DOHH2 (cell line): ENCODE measurements around the gene SENP5.
"Not testable (repeated sequence)": the region's sequence is repeated elsewhere in the genome, so short reads cannot be mapped to it uniquely, and the experiment has no call there.

ENCODE experiments used
- H3F3A ChIP-seq: fragments of 200-600 bp; sonication (generic), shearing (Covaris generic); 2 replicates; pipeline ENCODE4 v1.6.0; 2016; ENCODE audit warnings: antibody characterized with exemption, mild to moderate bottlenecking; ENCODE audit not compliant: control insufficient read depth, insufficient read depth
- H3K27ac ChIP-seq: fragments of 200-600 bp; sonication (generic); 2 replicates; pipeline ENCODE4 v1.5.1; 2014; ENCODE audit warnings: low read depth, mild to moderate bottlenecking, low read length, moderate library complexity
- H3K27me3 ChIP-seq: fragments of 200-600 bp; sonication (generic); 2 replicates; pipeline ENCODE4 v1.6.1; 2014; ENCODE audit warnings: mild to moderate bottlenecking, low read length, mixed read lengths; ENCODE audit not compliant: control insufficient read depth
- H3K36me3 ChIP-seq: fragments of 200-600 bp; sonication (generic); 2 replicates; pipeline ENCODE4 v1.6.1; 2014; ENCODE audit warnings: mild to moderate bottlenecking, low read length, moderate library complexity, mixed read lengths; ENCODE audit not compliant: control insufficient read depth
- H3K4me1 ChIP-seq: fragments of 200-600 bp; sonication (generic); 2 replicates; pipeline ENCODE4 v1.6.1; 2014; ENCODE audit warnings: mild to moderate bottlenecking, low read length, mixed read lengths; ENCODE audit not compliant: control insufficient read depth
- H3K4me2 ChIP-seq: fragments of 200-600 bp; sonication (generic); 2 replicates; pipeline ENCODE4 v1.6.0; 2014; ENCODE audit warnings: mild to moderate bottlenecking, low read length, moderate library complexity
- H3K4me3 ChIP-seq: fragments of 200-600 bp; sonication (generic); 2 replicates; pipeline ENCODE4 v1.5.1; 2014; ENCODE audit warnings: mild to moderate bottlenecking, low read length, mixed read lengths
- H3K79me2 ChIP-seq: fragments of 200-600 bp; sonication (generic); 2 replicates; pipeline ENCODE4 v1.6.1; 2014; ENCODE audit warnings: mild to moderate bottlenecking, low read length, mixed read lengths; ENCODE audit not compliant: control insufficient read depth
- H3K9me2 ChIP-seq: fragments of 200-600 bp; sonication (generic); replicated peaks from 2 replicates; pipeline ENCODE4 v1.6.1; 2014; ENCODE audit warnings: mild to moderate bottlenecking, low read length, mixed read lengths; ENCODE audit not compliant: control insufficient read depth
- H3K9me3 ChIP-seq: fragments of 200-600 bp; sonication (generic); 2 replicates; pipeline ENCODE4 v1.6.1; 2014; ENCODE audit warnings: antibody characterized with exemption, low read length, mixed read lengths; ENCODE audit not compliant: control insufficient read depth, insufficient read depth
- H4K20me1 ChIP-seq: fragments of 200-600 bp; sonication (generic); 2 replicates; pipeline ENCODE4 v1.6.0; 2014; ENCODE audit warnings: low read depth, mild to moderate bottlenecking, antibody characterized with exemption, low read length, moderate library complexity; ENCODE audit not compliant: control insufficient read depth, insufficient read depth
- EZH2phosphoT487 ChIP-seq: fragments of 200-600 bp; sonication (generic); IDR thresholded peaks from 2 replicates; pipeline ENCODE4 v1.6.1; 2017; ENCODE audit warnings: borderline replicate concordance, mild to moderate bottlenecking, antibody characterized with exemption, low read length, moderate library complexity, mixed read lengths
- TF ChIP-seq, protein P1 (sequence below): fragments of 200-600 bp; sonication (generic); IDR thresholded peaks from one replicate; pipeline ENCODE4 v1.5.1; 2014; ENCODE audit warnings: antibody characterized with exemption, mild to moderate bottlenecking, low read depth, low read length; ENCODE audit not compliant: poor library complexity, severe bottlenecking

SENP5 gene, protein sequence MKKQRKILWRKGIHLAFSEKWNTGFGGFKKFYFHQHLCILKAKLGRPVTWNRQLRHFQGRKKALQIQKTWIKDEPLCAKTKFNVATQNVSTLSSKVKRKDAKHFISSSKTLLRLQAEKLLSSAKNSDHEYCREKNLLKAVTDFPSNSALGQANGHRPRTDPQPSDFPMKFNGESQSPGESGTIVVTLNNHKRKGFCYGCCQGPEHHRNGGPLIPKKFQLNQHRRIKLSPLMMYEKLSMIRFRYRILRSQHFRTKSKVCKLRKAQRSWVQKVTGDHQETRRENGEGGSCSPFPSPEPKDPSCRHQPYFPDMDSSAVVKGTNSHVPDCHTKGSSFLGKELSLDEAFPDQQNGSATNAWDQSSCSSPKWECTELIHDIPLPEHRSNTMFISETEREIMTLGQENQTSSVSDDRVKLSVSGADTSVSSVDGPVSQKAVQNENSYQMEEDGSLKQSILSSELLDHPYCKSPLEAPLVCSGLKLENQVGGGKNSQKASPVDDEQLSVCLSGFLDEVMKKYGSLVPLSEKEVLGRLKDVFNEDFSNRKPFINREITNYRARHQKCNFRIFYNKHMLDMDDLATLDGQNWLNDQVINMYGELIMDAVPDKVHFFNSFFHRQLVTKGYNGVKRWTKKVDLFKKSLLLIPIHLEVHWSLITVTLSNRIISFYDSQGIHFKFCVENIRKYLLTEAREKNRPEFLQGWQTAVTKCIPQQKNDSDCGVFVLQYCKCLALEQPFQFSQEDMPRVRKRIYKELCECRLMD

DNA sequence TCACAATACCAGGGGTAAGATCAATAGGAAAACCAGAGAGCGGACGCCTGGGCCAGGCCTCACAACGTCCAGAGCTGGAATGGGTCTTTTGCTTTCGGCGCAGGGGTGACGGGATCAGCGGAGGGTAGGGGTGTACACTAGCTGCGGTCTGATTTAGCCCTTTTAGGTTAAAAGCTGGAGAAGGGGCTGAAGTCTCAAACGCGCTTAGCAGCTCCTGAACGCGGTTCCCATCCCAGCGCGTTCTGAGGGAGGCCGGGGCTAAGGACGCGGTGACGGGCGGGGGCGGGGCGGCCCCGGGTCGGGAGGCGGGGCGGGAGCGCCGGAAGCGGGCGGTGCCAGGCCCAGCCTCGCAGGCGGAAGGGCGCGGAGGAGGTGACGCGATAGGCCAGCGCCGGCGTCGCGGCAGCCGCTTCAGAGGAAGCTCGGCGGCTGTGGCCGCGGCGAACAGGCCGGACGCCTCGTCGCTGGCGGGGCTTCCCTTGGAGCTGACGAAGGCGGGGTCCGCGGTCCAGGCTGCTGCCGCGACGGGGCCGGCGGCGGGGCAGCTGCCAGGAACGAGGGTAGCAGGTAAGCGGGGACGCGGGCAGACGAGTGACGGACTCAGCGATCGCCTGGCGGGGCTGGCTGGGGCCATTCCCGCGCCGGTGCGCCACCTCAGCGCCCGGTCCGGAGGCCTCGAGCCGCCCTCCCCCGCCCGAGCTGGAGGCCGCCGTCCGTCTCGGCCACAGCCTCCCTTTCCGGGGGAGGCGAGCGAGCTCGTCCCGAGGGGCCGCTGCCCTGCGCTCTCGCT, at the start of gene SENP5:
SENP5 (plus strand) TSS at position 414 of the 790 bp plus-strand sequence. CDS start 17,262 bp downstream, outside the sequence.
- no peaks in the 10 kb centered on the region for H3K27me3 ChIP-seq
- H3F3A ChIP-seq, result no peaks in the 10 kb centered on the region
- H3K36me3 ChIP-seq, result peaks cover 13% of the 10 kb centered on the region
- peak within 1 kb of the TSS; percentile 93 for H3K4me2 ChIP-seq
- H3K27ac ChIP-seq, result peak within 1 kb of the TSS; percentile 35
- H3K4me1 ChIP-seq, result peaks cover 20% of the 10 kb centered on the region
- peaks cover 49% of the 10 kb centered on the region for H3K79me2 ChIP-seq
- H3K9me3 ChIP-seq, result peaks cover 4% of the 10 kb centered on the region; the same call in 1 of the 2 replicates
- H3K4me3 ChIP-seq, result peak within 1 kb of the TSS; percentile 98
- TF ChIP-seq, protein P1, sequence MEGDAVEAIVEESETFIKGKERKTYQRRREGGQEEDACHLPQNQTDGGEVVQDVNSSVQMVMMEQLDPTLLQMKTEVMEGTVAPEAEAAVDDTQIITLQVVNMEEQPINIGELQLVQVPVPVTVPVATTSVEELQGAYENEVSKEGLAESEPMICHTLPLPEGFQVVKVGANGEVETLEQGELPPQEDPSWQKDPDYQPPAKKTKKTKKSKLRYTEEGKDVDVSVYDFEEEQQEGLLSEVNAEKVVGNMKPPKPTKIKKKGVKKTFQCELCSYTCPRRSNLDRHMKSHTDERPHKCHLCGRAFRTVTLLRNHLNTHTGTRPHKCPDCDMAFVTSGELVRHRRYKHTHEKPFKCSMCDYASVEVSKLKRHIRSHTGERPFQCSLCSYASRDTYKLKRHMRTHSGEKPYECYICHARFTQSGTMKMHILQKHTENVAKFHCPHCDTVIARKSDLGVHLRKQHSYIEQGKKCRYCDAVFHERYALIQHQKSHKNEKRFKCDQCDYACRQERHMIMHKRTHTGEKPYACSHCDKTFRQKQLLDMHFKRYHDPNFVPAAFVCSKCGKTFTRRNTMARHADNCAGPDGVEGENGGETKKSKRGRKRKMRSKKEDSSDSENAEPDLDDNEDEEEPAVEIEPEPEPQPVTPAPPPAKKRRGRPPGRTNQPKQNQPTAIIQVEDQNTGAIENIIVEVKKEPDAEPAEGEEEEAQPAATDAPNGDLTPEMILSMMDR, result no peak
- TF ChIP-seq EZH2phosphoT487, result no peak
- H4K20me1 ChIP-seq, result peaks cover 17% of the 10 kb centered on the region
- H3K9me2 ChIP-seq, result no peaks in the 10 kb centered on the region

DNA sequence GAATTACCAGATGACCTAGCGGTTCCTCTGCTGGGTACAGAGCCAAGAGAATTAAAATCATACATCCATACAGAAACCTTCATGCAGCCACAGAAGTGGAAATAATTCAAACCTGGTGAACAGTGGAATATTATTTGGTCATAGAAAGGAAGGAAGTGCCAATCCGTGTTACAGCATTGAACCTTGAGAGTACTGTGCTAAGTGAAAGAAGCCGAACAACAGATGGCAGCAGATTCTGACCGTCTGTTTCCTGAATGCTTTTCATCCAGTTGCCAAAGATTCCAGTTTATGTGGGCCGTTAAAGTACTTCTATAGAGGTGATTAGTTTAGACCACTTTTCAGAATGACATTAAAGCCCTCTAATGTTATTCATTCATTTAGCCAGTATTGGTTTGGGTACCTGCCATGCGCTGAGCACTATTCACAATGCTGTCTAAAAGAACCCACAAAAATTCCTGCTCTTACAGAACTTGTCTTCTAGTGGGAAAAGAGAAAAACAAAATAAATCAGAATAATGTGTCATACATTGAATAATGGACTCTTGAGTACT, 45.8 kb upstream of the SENP5 start:
- H3K9me3 ChIP-seq, result no peaks in the 10 kb centered on the region
- H3K27me3 ChIP-seq, result no peaks in the 10 kb centered on the region
- H3K9me2 ChIP-seq, result no peaks in the 10 kb centered on the region
- H3K36me3 ChIP-seq, result peaks cover 74% of the 10 kb centered on the region
- TF ChIP-seq, protein P1, result no peak
- no peak for TF ChIP-seq EZH2phosphoT487
- no peak overlapping the region for H3K4me2 ChIP-seq
- no peaks in the 10 kb centered on the region for H4K20me1 ChIP-seq
- no peaks in the 10 kb centered on the region for H3K79me2 ChIP-seq
- H3K4me3 ChIP-seq, result no peak overlapping the region
- H3F3A ChIP-seq, result no peaks in the 10 kb centered on the region
- no peak overlapping the region for H3K27ac ChIP-seq
- H3K4me1 ChIP-seq, result no peaks in the 10 kb centered on the region

DNA sequence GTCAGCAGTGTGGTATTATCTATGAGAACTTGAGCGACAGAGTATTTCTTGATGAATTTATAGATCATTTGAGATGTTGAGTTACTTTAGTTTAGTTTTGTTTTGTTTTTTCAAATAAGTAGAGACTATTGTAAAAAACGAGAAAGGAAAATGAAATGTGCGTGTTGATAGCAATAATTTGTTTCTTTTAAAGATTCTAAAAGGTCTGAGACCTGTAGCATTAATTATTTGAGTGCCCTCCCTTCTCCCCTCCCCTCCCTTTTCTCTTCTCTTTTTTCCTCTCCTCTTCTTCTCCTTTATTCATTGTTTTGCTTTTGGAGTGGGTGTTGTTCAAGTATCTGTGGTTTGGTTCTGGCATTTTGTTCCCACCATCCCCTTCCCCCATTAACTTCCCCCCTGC, 38.1 kb upstream of the SENP5 start:
- not testable (repeated sequence) for H3K4me1 ChIP-seq, H3K79me2 ChIP-seq, H3K4me2 ChIP-seq, H3F3A ChIP-seq, H3K9me3 ChIP-seq, H3K9me2 ChIP-seq, H3K4me3 ChIP-seq, H4K20me1 ChIP-seq, H3K27me3 ChIP-seq, H3K27ac ChIP-seq
- peaks cover 38% of the 10 kb centered on the region for H3K36me3 ChIP-seq
